ENCODE measurements around the gene PTGFRN.
A peak's percentile ranks its signal among the peaks of the same experiment; 100 is the strongest.

Gene PTGFRN

GRCh38 chr1:116879478-116880133, 30.1 kb upstream of the PTGFRN start:
- DNase-seq (ENCODE audit: low read depth), result no peak
- TF ChIP-seq CTCF (IDR thresholded peaks at IDR 0.05; ENCODE audit: control insufficient read depth, extremely low read depth, insufficient read depth), result no peak
- H3K4me3 ChIP-seq (ENCODE audit: low read depth, low read length), result no peak overlapping the region

GRCh38 chr1:116880917-116881316, 28.8 kb upstream of the PTGFRN start:
- no peak for TF ChIP-seq CTCF (IDR thresholded peaks at IDR 0.05; ENCODE audit: control insufficient read depth, extremely low read depth, insufficient read depth)
- H3K4me3 ChIP-seq (ENCODE audit: low read depth, low read length), result no peak overlapping the region
- no peak for DNase-seq (ENCODE audit: low read depth)

- DNase-seq (ENCODE audit: low read depth), result no peak
- 0 out of 2 replicates have a peak, but pooled peaks have one; percentile 9 for TF ChIP-seq CTCF (IDR thresholded peaks at IDR 0.05; ENCODE audit: control insufficient read depth, extremely low read depth, insufficient read depth)
- no peak overlapping the region for H3K4me3 ChIP-seq (ENCODE audit: low read depth, low read length)
These were observed 27.7 kb upstream of the PTGFRN start for GRCh38 chr1:116881879-116882520.

DNA sequence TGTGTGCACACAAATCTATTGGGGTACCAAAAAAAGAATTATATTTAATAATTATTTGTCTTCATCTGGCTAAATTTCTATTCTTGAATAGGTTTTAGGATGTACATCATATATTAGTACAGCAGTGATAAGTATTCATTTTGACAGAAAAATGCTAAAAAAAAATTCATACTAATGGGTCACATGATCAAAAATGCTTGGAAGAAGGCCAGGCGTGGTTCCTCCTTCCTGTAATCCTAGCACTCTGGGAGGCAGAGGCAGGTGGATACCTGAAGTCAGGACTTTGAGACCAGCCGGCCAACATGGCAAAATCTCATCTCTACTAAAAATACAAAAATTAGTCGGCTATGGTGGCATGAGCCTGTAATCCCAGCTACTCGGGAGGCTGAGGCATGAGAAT, 26.9 kb upstream of the PTGFRN start:
- DNase-seq (ENCODE audit: low read depth), result no peak
- H3K4me3 ChIP-seq (ENCODE audit: low read depth, low read length), result no peak overlapping the region
- no peak for TF ChIP-seq CTCF (IDR thresholded peaks at IDR 0.05; ENCODE audit: control insufficient read depth, extremely low read depth, insufficient read depth)

DNA sequence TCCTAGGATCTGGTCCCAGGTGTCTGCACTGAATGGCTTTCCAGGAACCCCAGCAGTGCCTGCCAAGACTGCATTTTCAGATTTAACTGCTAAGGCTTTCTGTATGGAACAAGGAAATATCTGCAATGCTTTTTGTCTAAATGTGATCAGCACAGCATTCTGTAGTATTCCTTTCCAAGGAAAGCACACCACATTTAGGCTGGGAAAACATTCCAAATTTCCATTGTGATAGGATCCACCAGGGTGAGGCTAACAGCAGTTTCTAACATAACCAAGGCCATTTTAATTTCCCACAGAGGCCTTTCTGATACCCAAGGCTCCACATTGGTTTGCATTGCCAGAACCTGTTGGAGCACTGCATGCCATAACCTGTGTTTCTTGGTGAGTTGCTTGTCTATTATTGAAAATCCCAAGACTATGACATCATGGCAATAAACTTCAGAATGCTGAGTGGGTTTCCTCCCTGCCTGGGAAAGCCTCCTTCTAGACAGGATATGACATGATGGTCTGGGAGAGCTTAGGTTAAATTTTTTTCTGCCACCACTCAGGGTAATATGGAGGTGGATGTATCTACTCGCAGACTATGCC, 23.3 kb upstream of the PTGFRN start:
- no peak for DNase-seq (ENCODE audit: low read depth)
- H3K4me3 ChIP-seq (ENCODE audit: low read depth, low read length), result no peak overlapping the region

DNA sequence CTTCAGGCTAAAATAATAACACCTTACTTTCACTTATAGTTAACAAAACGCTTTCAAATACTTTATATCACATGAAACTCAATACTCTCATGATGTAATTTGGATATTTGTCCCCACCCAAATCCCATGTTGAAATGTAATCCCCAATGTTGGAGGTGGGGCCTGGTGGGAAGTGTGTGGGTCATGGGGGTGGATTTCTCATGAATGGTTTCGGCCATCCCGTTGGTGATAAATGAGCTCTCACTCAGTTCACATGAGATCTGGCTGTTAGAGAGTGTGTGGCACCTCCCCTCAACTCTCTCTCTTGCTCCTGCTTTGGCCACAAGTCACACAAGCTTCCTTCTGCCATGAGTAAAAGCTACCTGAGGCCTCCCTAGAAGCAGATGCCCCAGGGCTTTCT, 22.5 kb upstream of the PTGFRN start:
- DNase-seq (ENCODE audit: low read depth), result no peak
- no peak for TF ChIP-seq CTCF (IDR thresholded peaks at IDR 0.05; ENCODE audit: control insufficient read depth, extremely low read depth, insufficient read depth)
- H3K4me3 ChIP-seq (ENCODE audit: low read depth, low read length), result no peak overlapping the region

More for the DNA sequence above, 23.3 kb upstream of the PTGFRN start:
- no peak for TF ChIP-seq CTCF (IDR thresholded peaks at IDR 0.05; ENCODE audit: control insufficient read depth, extremely low read depth, insufficient read depth)
